ENCODE measurements around the gene KRT71. TPM values are rescaled to one million over a fixed set of nuclear protein-coding genes. Genes with fewer than 3 reads are reported as not detected.

Gene KRT71
- total RNA-seq, 1 experiment from 2014 or later: not detected

GRCh38 chr12:52542785-52543318, 10.1 kb downstream of the KRT71 start:
- Mint-ChIP-seq H3K9me3 (no peaks in the 10 kb centered on the region), H3K27me3 (ENCODE audit: low read depth) (no peaks in the 10 kb centered on the region), H3K4me3 (no peak overlapping the region), H3K36me3 (no peaks in the 10 kb centered on the region), H3K27ac (no peak overlapping the region), H3K4me1 (no peaks in the 10 kb centered on the region)
- TF ChIP-seq AFF4 (CRISPR knock-in tag; IDR thresholded peaks at IDR 0.05; ENCODE audit: borderline replicate concordance) (no peak), E2F1 (CRISPR knock-in tag; IDR thresholded peaks at IDR 0.05) (no peak), JAZF1 (CRISPR knock-in tag; IDR thresholded peaks at IDR 0.05) (no peak), USF2 (CRISPR knock-in tag; IDR thresholded peaks at IDR 0.05) (no peak), JUN (CRISPR knock-in tag; IDR thresholded peaks at IDR 0.05) (no peak), KAT7 (CRISPR knock-in tag; IDR thresholded peaks at IDR 0.05; ENCODE audit: borderline replicate concordance) (no peak), E2F4 (CRISPR knock-in tag; IDR thresholded peaks at IDR 0.05; ENCODE audit: borderline replicate concordance, low read depth) (no peak), CBFB (CRISPR knock-in tag; IDR thresholded peaks at IDR 0.05; ENCODE audit: low read depth) (no peak), ZBTB43 (CRISPR knock-in tag; IDR thresholded peaks at IDR 0.05) (no peak), SMAD4 (CRISPR knock-in tag; IDR thresholded peaks at IDR 0.05) (no peak), SOX15 (CRISPR knock-in tag; IDR thresholded peaks at IDR 0.05) (no peak), ZNF416 (CRISPR knock-in tag; IDR thresholded peaks at IDR 0.05) (no peak), SMAD3 (CRISPR knock-in tag; IDR thresholded peaks at IDR 0.05; ENCODE audit: borderline replicate concordance) (no peak), HMGXB4 (CRISPR knock-in tag; IDR thresholded peaks at IDR 0.05) (no peak), ZNF671 (CRISPR knock-in tag; IDR thresholded peaks at IDR 0.05) (no peak), ZNF219 (CRISPR knock-in tag; IDR thresholded peaks at IDR 0.05; ENCODE audit: borderline replicate concordance) (no peak)
- ATAC-seq (no peak), DNase-seq (ENCODE audit: low spot score) (no peak)
- ChIA-PET CTCF (interaction anchor here (1.0 kb wide), 1 partner anchor 19 kb away, joined by 3 read pairs; no protein-coding TSS in a partner anchor), POLR2A (no interaction called here)

All from WTC11 (cell line).